GM12878 (cell line): ENCODE measurements around the gene LIX1. TPM values are rescaled to one million over a fixed set of nuclear protein-coding genes. Genes with fewer than 3 reads are reported as not detected.

Source experiments
- ATAC-seq: fragments of 200-7000 bp; cut with Tn5 transposase; 3 replicates; pipeline ENCODE4 v1.9.1; 2020; ENCODE audit warnings: mild to moderate bottlenecking, moderate library complexity
- Bru-seq: library from RNA; stranded (reverse); fragments of 400-500 nt; gene quantifications from one replicate; lab custom pipeline; 2021; lab: Mats Ljungman, UMichigan
- BruChase-seq, 2 experiments: library from RNA; stranded (reverse); fragments of 400-500 nt; gene quantifications; one replicate each; lab custom pipeline; 2021; lab: Mats Ljungman, UMichigan
- BruUV-seq: library from RNA; stranded (reverse); fragments of 400-500 nt; replicated peaks from 2 replicates; lab custom pipeline; 2021; lab: Mats Ljungman, UMichigan
- CTCF ChIA-PET: fragments of 300-600 bp; sonication (Branson Sonifier 250); formaldehyde crosslinking; extraction: SDS; loops from one replicate; lab custom pipeline; 2021; ENCODE audit warnings: inconsistent platforms; lab: Yijun Ruan, JAX
- POLR2A ChIA-PET: fragments of 350-600 bp; formaldehyde crosslinking; extraction: SDS; loops from one replicate; lab custom pipeline; 2021; ENCODE audit warnings: inconsistent platforms; lab: Charles Lee
- RAD21 ChIA-PET: fragments of 300-600 bp; sonication (Branson Sonifier 250); formaldehyde crosslinking; loops from one replicate; lab custom pipeline; 2023; ENCODE audit warnings: antibody characterized with exemption; ENCODE audit not compliant: unreplicated experiment; lab: Charles Lee
- SMC1A ChIA-PET: fragments of 300-600 bp; sonication (Branson Sonifier 250); formaldehyde crosslinking; loops from one replicate; lab custom pipeline; 2023; ENCODE audit not compliant: unreplicated experiment, uncharacterized antibody; lab: Charles Lee
- DNase-seq: peaks from one replicate; pipeline ENCODE4 v3.0.0-alpha.2; 2011; ENCODE audit warnings: low read depth, low spot score
- FAIRE-seq: peaks from 3 replicates; lab custom pipeline; 2011; peaks lifted over from hg19 to GRCh38; lab: Jason Lieb, UNC
- H2AFZ ChIP-seq: 2 replicates; pipeline ENCODE4 v1.6.0; 2011; ENCODE audit warnings: low read depth, low read length, control low read depth; ENCODE audit not compliant: control insufficient read depth
- H3K27ac ChIP-seq: 2 replicates; pipeline ENCODE4 v1.5.1; 2011; ENCODE audit warnings: control low read depth; ENCODE audit not compliant: control insufficient read depth, insufficient read depth
- H3K27me3 ChIP-seq, 2 experiments: replicated peaks in 1 of 2; 2 replicates each; pipeline versions ENCODE4 v1.6.0 to v1.6.1; 2011; ENCODE audit warnings: low read length in 1 of 2; ENCODE audit not compliant: control insufficient read depth in 2 of 2, insufficient read depth in 2 of 2
- H3K36me3 ChIP-seq, 2 experiments: 2 replicates each; pipeline ENCODE4 v1.5.1; 2011; ENCODE audit warnings: low read length in 1 of 2; ENCODE audit not compliant: control insufficient read depth in 2 of 2, insufficient read depth in 2 of 2
- H3K4me1 ChIP-seq: 2 replicates; pipeline ENCODE4 v1.6.1; 2011; ENCODE audit warnings: mild to moderate bottlenecking, low read length, moderate library complexity, mixed read lengths; ENCODE audit not compliant: control insufficient read depth, insufficient read depth
- H3K4me2 ChIP-seq: 2 replicates; pipeline ENCODE4 v1.6.0; 2011; ENCODE audit warnings: control low read depth; ENCODE audit not compliant: control insufficient read depth, insufficient read depth
- H3K4me3 ChIP-seq: fragments of 200-600 bp; sonication (generic); 2 replicates; pipeline ENCODE4 v1.5.1; 2016
- H3K79me2 ChIP-seq: 2 replicates; pipeline ENCODE4 v1.6.0; 2011; ENCODE audit warnings: low read length; ENCODE audit not compliant: control insufficient read depth, insufficient read depth
- H3K9ac ChIP-seq: 2 replicates; pipeline ENCODE4 v1.8.0; 2011; ENCODE audit warnings: low read length, control low read depth, mixed read lengths; ENCODE audit not compliant: control insufficient read depth, insufficient read depth
- H3K9me3 ChIP-seq: replicated peaks from 3 replicates; pipeline ENCODE4 v1.5.1; 2011; ENCODE audit warnings: mild to moderate bottlenecking, low read length; ENCODE audit not compliant: control insufficient read depth, insufficient read depth
- H4K20me1 ChIP-seq: 2 replicates; pipeline ENCODE4 v1.6.0; 2011; ENCODE audit not compliant: control insufficient read depth, insufficient read depth
- BHLHE40 ChIP-seq, 2 experiments: fragments of 450-650 bp in 1 of 2; IDR thresholded peaks; 2 replicates each; pipeline ENCODE4 v1.6.1; 2011 to 2017; ENCODE audit warnings: low read depth in 2 of 2, borderline replicate concordance in 1 of 2, improper control_type of control experiment in 1 of 2, low read length in 1 of 2, mild to moderate bottlenecking in 1 of 2
- HDAC6 ChIP-seq: fragments of 200-600 bp; sonication (generic); IDR thresholded peaks from one replicate; pipeline ENCODE4 v1.8.0; 2017; ENCODE audit warnings: antibody characterized with exemption; ENCODE audit not compliant: unreplicated experiment
- HDGF ChIP-seq: fragments of 450-650 bp; IDR thresholded peaks from 2 replicates; pipeline ENCODE4 v1.6.1; 2016; ENCODE audit warnings: antibody characterized with exemption
- MTA3 ChIP-seq: IDR thresholded peaks from 2 replicates; pipeline ENCODE4 v1.6.1; 2012; ENCODE audit warnings: low read length, inconsistent platforms, borderline replicate concordance
- NFIC ChIP-seq: IDR thresholded peaks from 2 replicates; pipeline ENCODE4 v1.6.1; 2012; ENCODE audit warnings: low read depth, mild to moderate bottlenecking, inconsistent platforms, low read length, moderate library complexity
- NR2C1 ChIP-seq: fragments of 450-650 bp; IDR thresholded peaks from 2 replicates; pipeline ENCODE4 v1.6.1; 2017; ENCODE audit warnings: antibody characterized with exemption, mild to moderate bottlenecking, moderate library complexity
- POLR2A ChIP-seq: IDR thresholded peaks from 2 replicates; pipeline ENCODE4 v1.6.1; 2011; ENCODE audit warnings: low read depth, mild to moderate bottlenecking, low read length
- POLR2AphosphoS2 ChIP-seq: IDR thresholded peaks from 2 replicates; pipeline ENCODE4 v1.6.1; 2011; ENCODE audit warnings: low read depth, mild to moderate bottlenecking, low read length, improper control_type of control experiment, moderate library complexity
- POU2F2 ChIP-seq: IDR thresholded peaks from 3 replicates; pipeline ENCODE4 v1.6.1; 2011; ENCODE audit warnings: low read depth, mild to moderate bottlenecking, low read length, borderline replicate concordance
- SP1 ChIP-seq: IDR thresholded peaks from one replicate; pipeline ENCODE4 v1.6.1; 2011; ENCODE audit warnings: low read depth, low read length
- ZBTB33 ChIP-seq: fragments of 450-650 bp; IDR thresholded peaks from 2 replicates; pipeline ENCODE4 v1.6.1; 2017; ENCODE audit warnings: mild to moderate bottlenecking
- ZNF217 ChIP-seq: fragments of 450-650 bp; IDR thresholded peaks from 2 replicates; pipeline ENCODE4 v1.6.1; 2017; ENCODE audit warnings: antibody characterized with exemption, mild to moderate bottlenecking
- WGBS: methylation state at CpG from one replicate; pipeline ENCODE4 v1.1.6; 2016; ENCODE audit warnings: low lambda C conversion rate; ENCODE audit not compliant: insufficient replicate concordance, insufficient coverage; ENCODE audit errors: missing lambda C conversion rate; 5-methylcytosine and 5-hydroxymethylcytosine counted together
- in situ Hi-C: fragments of 300-500 bp; cut with MboI; formaldehyde crosslinking; loops from 9 replicates; pipeline ENCODE4 v1.14.3; 2018; ENCODE audit warnings: mixed read lengths
- intact Hi-C: fragments of 100-400 bp; cut with micrococcal nuclease; formaldehyde crosslinking; loops from one replicate; pipeline ENCODE4 v1.14.2; 2022; ENCODE audit not compliant: unreplicated experiment
- long read RNA-seq, 2 experiments: library from polyadenylated mRNA; unstranded; transcript quantifications; one replicate each; pipeline ENCODE4 v2.0.0, GENCODE V29; 2019 to 2020
- polyA minus RNA-seq, 3 experiments: library from RNA; depleted of rRNA, polyadenylated mRNA; stranded (reverse); fragments of >200 nt; gene quantifications; 2 replicates each; pipeline ENCODE4 v1.2.3, GENCODE V29; 2011
- polyA plus RNA-seq, 11 experiments: library from polyadenylated mRNA; depleted of rRNA in 4 of 11; unstranded in 6 of 11; stranded (reverse) in 5 of 11; fragments of >200 nt; fragmentation: Nextera tagmentation in 4 of 11; fragmentation: Illumina TruSeq in 1 of 11; extraction: Ambion mirVana in 4 of 11; extraction: Trizol in 1 of 11; gene quantifications; 1 replicate in 1 of 11; 2 replicates in 10 of 11; pipeline versions ENCODE4 v1.2.1 to v1.2.3, GENCODE V29; 2011 to 2016; ENCODE audit warnings: inconsistent platforms in 2 of 11, missing spikeins in 2 of 11, low read depth in 1 of 11
- total RNA-seq, 4 experiments: library from RNA; depleted of rRNA in 3 of 4; stranded (reverse); fragments of >200 nt in 3 of 4; fragmentation: Illumina TruSeq in 1 of 4; extraction: Trizol in 1 of 4; gene quantifications; 2 replicates each; pipeline versions ENCODE4 v1.2.1 to v1.2.3, GENCODE V29; 2013 to 2021
- TF ChIP-seq, protein P1 (sequence below): IDR thresholded peaks from 2 replicates; pipeline ENCODE4 v1.6.1; 2012; ENCODE audit warnings: low read depth, low read length, improper control_type of control experiment
- TF ChIP-seq, protein P2 (sequence below): fragments of 450-650 bp; IDR thresholded peaks from 2 replicates; pipeline ENCODE4 v1.6.1; 2016; ENCODE audit warnings: mild to moderate bottlenecking

Gene LIX1
- total RNA-seq (2013; cell fraction: nucleolus; rRNA removed) = not detected in 2 replicates
- not detected in 2 replicates for total RNA-seq (2014; rRNA removed)
- 0.05 TPM in 1 of 2 replicates, not detected in the other for total RNA-seq (2014; rRNA removed; fragmentation: Illumina TruSeq; extraction: Trizol)
- total RNA-seq (2021) = not detected in 2 replicates
- polyA plus RNA-seq (2011; ENCODE audit: low read depth) = not detected
- polyA plus RNA-seq (2011; rRNA removed) = not detected in 2 replicates
- polyA plus RNA-seq (2011; cell fraction: cytosol; rRNA removed) = not detected in 2 replicates
- polyA plus RNA-seq (2011; cell fraction: nucleus; rRNA removed) = not detected in 2 replicates
- polyA plus RNA-seq (2012) = 0.03 and 0.05 TPM in 2 replicates
- 0.07 TPM in 1 of 2 replicates, not detected in the other for polyA plus RNA-seq (2014; fragmentation: Illumina TruSeq; extraction: Trizol)
- under 1 TPM; 0.02 TPM for polyA plus RNA-seq (2014; fragmentation: Nextera tagmentation; extraction: Ambion mirVana)
- not detected in 2 replicates for polyA plus RNA-seq (2014; rRNA removed)
- under 1 TPM; 0.04 to 0.05 TPM for polyA plus RNA-seq (2016; fragmentation: Nextera tagmentation; extraction: Ambion mirVana)
- not detected in 2 replicates for polyA minus RNA-seq (2011; rRNA and poly(A)+ RNA removed)
- not detected in 2 replicates for polyA minus RNA-seq (2011; cell fraction: cytosol; rRNA and poly(A)+ RNA removed)
- not detected in 2 replicates for polyA minus RNA-seq (2011; cell fraction: nucleus; rRNA and poly(A)+ RNA removed)
- Bru-seq, nascent RNA = percentile 8 among the genes with signal in this experiment
- percentile 4 among the genes with signal in this experiment for BruChase-seq, experiment 1, labeled RNA remaining after a 6-hour chase
- percentile 7 among the genes with signal in this experiment for BruChase-seq, experiment 2, labeled RNA remaining after a 2-hour chase
- long read RNA-seq, experiment 1 = 0 reads
- long read RNA-seq, experiment 2, partial matches to known transcripts = 0 of 1 reads
- long read RNA-seq, experiment 2, other reads (novel, unspliced or antisense) = 1 of 1 reads

DNA sequence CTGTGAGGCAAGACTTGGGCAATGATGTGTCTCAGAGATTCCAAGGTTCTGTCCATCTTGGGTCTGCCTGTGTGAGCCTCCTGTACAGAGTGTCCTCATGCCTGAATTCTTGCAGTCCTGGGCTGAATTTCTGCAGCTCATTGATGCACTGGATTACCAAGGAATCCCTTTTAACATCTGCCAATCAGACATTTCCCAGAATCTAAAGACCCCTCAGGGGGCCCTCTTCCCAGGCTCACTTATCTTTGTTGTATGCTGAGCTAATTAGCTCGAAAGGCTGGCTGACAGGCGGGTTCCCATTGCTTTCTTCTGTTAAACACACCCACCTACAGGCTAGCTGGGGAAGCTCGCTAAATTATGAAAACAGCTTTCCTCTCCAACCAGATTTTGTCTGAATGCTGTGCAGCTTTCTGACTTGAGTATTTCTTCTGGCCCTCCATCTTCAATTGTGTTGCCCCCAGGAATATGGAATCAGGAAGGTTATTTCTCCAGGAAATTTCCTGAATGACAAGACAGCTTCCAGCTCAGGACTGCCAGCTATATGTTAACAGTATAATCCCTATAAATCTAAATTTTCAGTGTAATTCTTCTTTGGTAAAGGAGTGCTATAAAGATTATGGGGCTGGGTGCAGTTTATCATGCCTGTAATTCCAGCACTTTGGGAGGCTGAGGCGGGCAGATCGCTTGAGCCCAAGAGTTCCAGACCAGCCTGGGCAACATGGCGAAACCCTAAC lies at the start of gene LIX1:
Gene LIX1, minus strand, starts transcription at position 91 of the 734 bp plus-strand sequence. Its CDS starts 35 bp downstream, at position 56.
- H3K4me2 ChIP-seq = no peak within 1 kb of the TSS
- H3K27me3 ChIP-seq = no peaks in the 10 kb centered on the region
- no peaks in the 10 kb centered on the region for H3K4me1 ChIP-seq
- no peak within 1 kb of the TSS for H3K9ac ChIP-seq
- FAIRE-seq = peak; percentile 84
- H2AFZ ChIP-seq = no peak within 1 kb of the TSS; the same call in 1 of the 2 replicates
- WGBS = 51% methylated on average over 6 of the region's 6 CpGs
- DNase-seq = no peak
- in situ Hi-C loops (loop anchor here (5.0 kb wide), 1 partner anchor 95 kb away; no protein-coding TSS in a partner anchor), intact Hi-C loops (loop anchor here (1.0 to 5.0 kb wide), 3 partner anchors 100 to 270 kb away; no protein-coding TSS in a partner anchor)
- POLR2A ChIA-PET = interaction anchor here (0.8 to 1.6 kb wide), 2 partner anchors 15 to 145 kb away, joined by 3 read pairs; no protein-coding TSS in a partner anchor
- RAD21 ChIA-PET = interaction anchor here (0.6 to 6.5 kb wide), 39 partner anchors 8 to 1299 kb away, joined by 3 to 86 read pairs (median 4); partner anchors contain the start of gene RIOK2
- H3K4me3 ChIP-seq = no peak within 1 kb of the TSS
- CTCF ChIA-PET = interaction anchor here (0.6 to 8.0 kb wide), 65 partner anchors 9 to 541 kb away, joined by 3 to 165 read pairs (median 4); partner anchors contain the start of gene ERAP1
- peak; percentile 97 for ATAC-seq
- H3K79me2 ChIP-seq = no peaks in the 10 kb centered on the region
- H4K20me1 ChIP-seq = no peaks in the 10 kb centered on the region
- H3K9me3 ChIP-seq = no peaks in the 10 kb centered on the region
- no peaks in the 10 kb centered on the region for H3K36me3 ChIP-seq
- H3K27ac ChIP-seq = no peak within 1 kb of the TSS
- SMC1A ChIA-PET = interaction anchor here (0.7 to 4.5 kb wide), 41 partner anchors 9 to 1626 kb away, joined by 3 to 106 read pairs (median 4); no protein-coding TSS in a partner anchor
- BruUV-seq = no TSS peak
- no peak for TF ChIP-seq ZNF217
- no peak for TF ChIP-seq ZBTB33
- TF ChIP-seq MTA3 = no peak
- TF ChIP-seq NFIC = no peak
- no peak for TF ChIP-seq SP1
- TF ChIP-seq, protein P1, sequence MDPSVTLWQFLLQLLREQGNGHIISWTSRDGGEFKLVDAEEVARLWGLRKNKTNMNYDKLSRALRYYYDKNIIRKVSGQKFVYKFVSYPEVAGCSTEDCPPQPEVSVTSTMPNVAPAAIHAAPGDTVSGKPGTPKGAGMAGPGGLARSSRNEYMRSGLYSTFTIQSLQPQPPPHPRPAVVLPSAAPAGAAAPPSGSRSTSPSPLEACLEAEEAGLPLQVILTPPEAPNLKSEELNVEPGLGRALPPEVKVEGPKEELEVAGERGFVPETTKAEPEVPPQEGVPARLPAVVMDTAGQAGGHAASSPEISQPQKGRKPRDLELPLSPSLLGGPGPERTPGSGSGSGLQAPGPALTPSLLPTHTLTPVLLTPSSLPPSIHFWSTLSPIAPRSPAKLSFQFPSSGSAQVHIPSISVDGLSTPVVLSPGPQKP = no peak
- TF ChIP-seq HDGF = no peak
- no peak for TF ChIP-seq HDAC6
- TF ChIP-seq, protein P2, sequence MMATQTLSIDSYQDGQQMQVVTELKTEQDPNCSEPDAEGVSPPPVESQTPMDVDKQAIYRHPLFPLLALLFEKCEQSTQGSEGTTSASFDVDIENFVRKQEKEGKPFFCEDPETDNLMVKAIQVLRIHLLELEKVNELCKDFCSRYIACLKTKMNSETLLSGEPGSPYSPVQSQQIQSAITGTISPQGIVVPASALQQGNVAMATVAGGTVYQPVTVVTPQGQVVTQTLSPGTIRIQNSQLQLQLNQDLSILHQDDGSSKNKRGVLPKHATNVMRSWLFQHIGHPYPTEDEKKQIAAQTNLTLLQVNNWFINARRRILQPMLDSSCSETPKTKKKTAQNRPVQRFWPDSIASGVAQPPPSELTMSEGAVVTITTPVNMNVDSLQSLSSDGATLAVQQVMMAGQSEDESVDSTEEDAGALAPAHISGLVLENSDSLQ = no peak; the same call in 1 of the 2 replicates
- TF ChIP-seq POU2F2 = no peak
- no peak for TF ChIP-seq BHLHE40 (IDR thresholded peaks at IDR 0.05; ENCODE audit: borderline replicate concordance in 1 of 2, low read depth in 2 of 2, low read length in 1 of 2)
- no peak for TF ChIP-seq POLR2AphosphoS2
- no peak for TF ChIP-seq POLR2A
- no peak for TF ChIP-seq NR2C1
